Activated CD8-positive, alpha-beta memory T cell treated with anti-CD3 and anti-CD28 coated beads, Interleukin-2, amount 50 U/mL, for 24 hours (primary cell): ENCODE measurements around the gene PPP1R3E.

Source experiments
- DNase-seq: peaks from one replicate; pipeline ENCODE4 v3.0.0-alpha.2; 2020; ENCODE audit errors: extremely low read depth

Gene PPP1R3E

DNA sequence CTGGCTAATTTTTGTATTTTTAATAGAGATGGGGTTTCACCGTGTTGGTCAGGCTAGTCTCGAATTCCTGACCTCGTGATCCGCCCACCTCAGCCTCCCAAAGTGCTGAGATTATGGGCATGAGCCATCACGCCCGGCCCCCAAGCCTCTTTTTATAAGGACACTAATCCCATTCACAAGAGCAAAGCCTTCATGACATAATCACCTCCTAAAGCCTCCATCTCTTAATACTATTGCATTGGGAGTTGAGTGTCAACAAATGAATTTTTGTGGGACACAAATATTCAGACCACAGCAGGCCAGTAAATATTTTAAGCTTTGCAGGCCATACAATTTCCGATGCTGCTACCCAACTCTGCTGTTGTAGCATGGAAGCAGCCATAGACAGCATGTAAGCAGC, 54.1 kb downstream of the PPP1R3E start:
- DNase-seq, result no peak
